ENCODE measurements around the gene SLC45A2. TPM values are rescaled to one million over a fixed set of nuclear protein-coding genes. Genes with fewer than 3 reads are reported as not detected.

The SLC45A2 gene
- polyA plus RNA-seq, 1 of the 3 experiments (the other 2 are of a cell fraction), result 0.02 TPM

DNA sequence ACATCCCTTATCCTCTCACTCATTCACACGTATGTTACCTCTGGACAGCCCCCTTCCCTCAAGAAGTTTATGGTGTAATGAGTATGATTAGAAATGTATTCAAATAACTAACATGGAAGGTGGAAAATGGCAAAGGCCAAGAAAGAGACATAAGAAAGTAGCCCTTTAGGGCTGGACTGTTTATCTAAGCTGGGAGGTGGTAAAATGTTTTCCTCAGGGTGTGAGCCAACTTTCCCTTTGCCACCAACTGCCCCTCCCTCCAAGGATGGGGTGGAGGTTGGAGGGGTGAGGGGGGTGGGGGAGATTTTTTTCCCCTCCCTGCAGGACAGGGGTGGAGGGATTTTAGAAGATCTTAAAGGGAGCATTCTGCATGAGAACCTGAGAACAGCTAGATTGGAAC, 8.2 kb downstream of the SLC45A2 start:
- no peak overlapping the region for H3K4me3 ChIP-seq (ENCODE audit: low read depth in 2 of 2, low read length in 1 of 2)
- no peak overlapping the region for H2AFZ ChIP-seq (ENCODE audit: low read depth)
- no peaks in the 10 kb centered on the region for H3F3A ChIP-seq (replicated peaks; ENCODE audit: insufficient read depth)
- H3K9ac ChIP-seq, result no peak overlapping the region
- ChIA-PET CTCF (no interaction called here), POLR2A (no interaction called here)
- TF ChIP-seq RFX5 (IDR thresholded peaks at IDR 0.05; ENCODE audit: low read length) (no peak), USF2 (IDR thresholded peaks at IDR 0.05; ENCODE audit: borderline replicate concordance, low read depth, low read length) (no peak), SIN3A (IDR thresholded peaks at IDR 0.05; ENCODE audit: borderline replicate concordance, low read depth, low read length) (no peak), FOSL2 (IDR thresholded peaks at IDR 0.05; ENCODE audit: borderline replicate concordance, low read depth) (no peak), POLR2AphosphoS5 (IDR thresholded peaks at IDR 0.05; ENCODE audit: low read depth, low read length) (no peak), GABPA (IDR thresholded peaks at IDR 0.05; ENCODE audit: low read depth) (no peak), MAX (IDR thresholded peaks at IDR 0.05; ENCODE audit: low read depth) (no peak), NFIC (IDR thresholded peaks at IDR 0.05; ENCODE audit: borderline replicate concordance) (no peak)
- no peaks in the 10 kb centered on the region for H3K36me3 ChIP-seq (replicated peaks in 1 of 2; ENCODE audit: control insufficient read depth in 1 of 2, insufficient read depth in 2 of 2, low read length in 1 of 2)
- no peaks in the 10 kb centered on the region for H3K9me3 ChIP-seq
- H3K4me2 ChIP-seq, result no peak overlapping the region
- no peaks in the 10 kb centered on the region for H3K9me2 ChIP-seq
- H3K4me1 ChIP-seq (ENCODE audit: control insufficient read depth in 1 of 2, insufficient read depth in 2 of 2, low read depth in 1 of 2, low read length in 1 of 2), result no peaks in the 10 kb centered on the region
- DNase-seq, result no peak
- no peaks in the 10 kb centered on the region for H3K79me2 ChIP-seq (ENCODE audit: insufficient read depth)
- no peaks in the 10 kb centered on the region for H3K27me3 ChIP-seq (ENCODE audit: insufficient read depth)
- H3K27ac ChIP-seq (ENCODE audit: low read depth in 2 of 2, low read length in 1 of 2), result no peak overlapping the region
- WGBS (ENCODE audit: low lambda C conversion rate), result 39% methylated on average over 1 of the region's 1 CpG
- H4K20me1 ChIP-seq (ENCODE audit: insufficient read depth), result no peaks in the 10 kb centered on the region

DNA sequence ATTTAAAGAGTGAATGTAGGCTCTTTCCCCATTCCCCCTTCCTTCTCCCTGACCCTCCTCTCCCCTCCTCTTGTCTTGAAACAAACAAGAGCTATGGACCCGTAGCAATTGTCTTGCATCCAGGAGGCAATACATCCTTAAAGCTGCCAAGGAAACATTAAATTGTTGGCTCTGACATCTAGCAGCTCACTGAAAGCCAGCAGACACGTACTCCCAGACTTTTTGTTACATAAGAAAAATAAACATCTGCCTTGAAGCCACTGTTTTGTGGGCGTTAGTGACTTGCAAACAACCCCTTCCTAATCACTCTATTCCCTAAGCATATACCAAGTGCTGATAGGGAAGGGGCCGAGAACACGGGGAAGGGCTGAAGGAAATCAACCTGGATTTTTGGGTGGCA, 8.6 kb downstream of the SLC45A2 start:
- no peak for TF ChIP-seq NFIC (IDR thresholded peaks at IDR 0.05; ENCODE audit: borderline replicate concordance)
- TF ChIP-seq TCF12 (IDR thresholded peaks at IDR 0.05), result no peak
- no peak for TF ChIP-seq PBX3 (IDR thresholded peaks at IDR 0.05)
- TF ChIP-seq USF2 (IDR thresholded peaks at IDR 0.05; ENCODE audit: borderline replicate concordance, low read depth, low read length), result no peak
- TF ChIP-seq ELF1 (IDR thresholded peaks at IDR 0.05), result no peak
- TF ChIP-seq GATA2 (CRISPR knock-in tag; IDR thresholded peaks at IDR 0.05), result no peak
- H4K20me1 ChIP-seq (ENCODE audit: insufficient read depth), result no peaks in the 10 kb centered on the region
- H3K9me2 ChIP-seq, result no peaks in the 10 kb centered on the region
- no peaks in the 10 kb centered on the region for H3K27me3 ChIP-seq (ENCODE audit: insufficient read depth)
- no peak overlapping the region for H2AFZ ChIP-seq (ENCODE audit: low read depth)
- DNase-seq, result no peak
- no peaks in the 10 kb centered on the region for H3K9me3 ChIP-seq
- H3K4me1 ChIP-seq (ENCODE audit: control insufficient read depth in 1 of 2, insufficient read depth in 2 of 2, low read depth in 1 of 2, low read length in 1 of 2), result no peaks in the 10 kb centered on the region
- H3K4me2 ChIP-seq, result no peak overlapping the region
- H3K36me3 ChIP-seq (replicated peaks in 1 of 2; ENCODE audit: control insufficient read depth in 1 of 2, insufficient read depth in 2 of 2, low read length in 1 of 2), result no peaks in the 10 kb centered on the region
- ChIA-PET POLR2A (no interaction called here), CTCF (no interaction called here)
- WGBS (ENCODE audit: low lambda C conversion rate), result 41% methylated on average over 5 of the region's 5 CpGs
- H3K4me3 ChIP-seq (ENCODE audit: low read depth in 2 of 2, low read length in 1 of 2), result no peak overlapping the region
- H3F3A ChIP-seq (replicated peaks; ENCODE audit: insufficient read depth), result no peaks in the 10 kb centered on the region
- no peaks in the 10 kb centered on the region for H3K79me2 ChIP-seq (ENCODE audit: insufficient read depth)
- no peak overlapping the region for H3K27ac ChIP-seq (ENCODE audit: low read depth in 2 of 2, low read length in 1 of 2)
- no peak overlapping the region for H3K9ac ChIP-seq
